ENCODE data around the gene SSX4B.
"Not testable (repeated sequence)": the region's sequence is repeated elsewhere in the genome, so short reads cannot be mapped to it uniquely, and the experiment has no call there.

SSX4B gene

DNA sequence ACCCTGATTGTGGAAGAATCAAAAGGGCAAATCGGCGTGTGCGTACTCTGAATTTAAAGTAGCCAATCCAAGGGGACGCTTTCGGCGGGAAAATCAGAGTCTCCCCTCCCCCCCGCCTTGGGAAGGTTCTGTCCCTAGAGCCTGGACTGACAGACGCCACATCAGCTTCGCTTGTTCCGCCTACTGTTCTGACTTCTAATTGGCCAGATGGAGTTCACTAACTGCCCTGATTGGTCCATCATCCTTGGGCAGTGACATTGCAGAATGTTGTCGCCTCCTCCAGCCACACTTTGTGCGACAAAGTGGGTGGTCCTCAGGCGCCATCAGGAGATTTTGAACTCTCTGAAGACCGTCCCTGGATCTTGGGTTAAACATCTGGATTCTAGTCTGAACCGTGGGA lies at the start of gene SSX4B:
Gene SSX4B (minus strand): TSS at position 101 of the 400 bp plus-strand sequence. CDS start 588 bp downstream, outside the sequence.
- not testable (repeated sequence) for DNase-seq

- DNase-seq = no peak
Measured at GRCh38 chrX:48460606-48461005, 48.8 kb upstream of the SSX4B start.

DNA sequence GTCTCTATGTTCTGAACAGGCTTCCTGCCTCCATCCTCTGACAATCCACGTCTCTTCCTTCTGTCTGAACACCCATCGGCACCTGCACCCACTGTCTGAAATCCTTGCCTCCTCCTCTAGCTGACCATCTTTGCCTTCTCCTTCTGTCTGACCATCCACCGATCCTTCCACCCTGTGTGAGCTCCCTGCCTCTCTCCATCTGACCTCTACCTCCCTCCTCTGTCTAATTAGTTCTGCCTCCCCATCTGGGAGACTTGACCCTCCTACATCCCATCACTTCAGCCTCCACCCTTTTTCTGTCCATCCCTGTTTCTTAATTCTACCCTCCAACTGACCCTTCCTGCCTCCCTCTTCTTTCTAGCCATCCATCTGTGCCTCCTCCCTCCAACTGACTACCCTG lies 48.3 kb upstream of the SSX4B start:
- no peak for DNase-seq

DNA sequence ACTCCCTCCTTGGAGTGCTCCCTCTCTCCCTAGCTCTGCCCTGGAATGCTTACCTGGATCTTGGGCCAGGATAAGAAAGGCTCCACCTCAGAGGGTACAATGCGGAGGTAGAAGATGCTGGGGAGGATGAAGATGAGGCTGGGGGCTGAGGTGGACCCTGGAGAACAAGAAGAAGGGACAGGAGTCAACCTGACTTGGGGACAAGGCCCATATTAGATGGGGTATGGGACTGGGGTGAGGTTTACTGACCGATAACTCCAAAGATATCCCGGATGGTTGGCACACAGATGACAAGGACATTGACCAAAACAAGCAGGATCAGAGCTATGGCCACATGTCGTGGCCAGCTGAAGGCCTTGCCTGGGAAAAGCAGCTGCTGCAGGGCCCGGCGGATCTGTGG lies 47.7 kb upstream of the SSX4B start:
- no peak for DNase-seq

DNA sequence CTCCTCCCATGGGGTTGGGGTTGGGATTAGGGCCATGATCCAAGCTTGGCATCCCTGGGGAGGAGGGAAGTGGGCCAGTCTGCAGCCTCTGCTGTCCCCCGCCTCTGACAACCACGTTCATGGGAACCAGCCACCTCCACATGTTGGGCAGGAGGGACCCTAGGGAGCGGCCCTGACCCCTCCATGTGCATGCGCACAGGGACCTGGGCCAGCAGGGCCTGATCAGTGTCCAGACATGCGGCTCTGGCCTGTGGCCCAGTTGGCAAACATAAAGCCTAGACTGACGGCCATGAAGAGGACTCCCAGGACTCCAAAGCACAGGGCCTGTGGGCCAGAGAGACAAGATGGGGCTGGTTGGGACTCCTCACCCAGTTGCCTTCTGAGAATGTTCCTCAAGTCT lies 47.0 kb upstream of the SSX4B start:
- DNase-seq = no peak

DNA sequence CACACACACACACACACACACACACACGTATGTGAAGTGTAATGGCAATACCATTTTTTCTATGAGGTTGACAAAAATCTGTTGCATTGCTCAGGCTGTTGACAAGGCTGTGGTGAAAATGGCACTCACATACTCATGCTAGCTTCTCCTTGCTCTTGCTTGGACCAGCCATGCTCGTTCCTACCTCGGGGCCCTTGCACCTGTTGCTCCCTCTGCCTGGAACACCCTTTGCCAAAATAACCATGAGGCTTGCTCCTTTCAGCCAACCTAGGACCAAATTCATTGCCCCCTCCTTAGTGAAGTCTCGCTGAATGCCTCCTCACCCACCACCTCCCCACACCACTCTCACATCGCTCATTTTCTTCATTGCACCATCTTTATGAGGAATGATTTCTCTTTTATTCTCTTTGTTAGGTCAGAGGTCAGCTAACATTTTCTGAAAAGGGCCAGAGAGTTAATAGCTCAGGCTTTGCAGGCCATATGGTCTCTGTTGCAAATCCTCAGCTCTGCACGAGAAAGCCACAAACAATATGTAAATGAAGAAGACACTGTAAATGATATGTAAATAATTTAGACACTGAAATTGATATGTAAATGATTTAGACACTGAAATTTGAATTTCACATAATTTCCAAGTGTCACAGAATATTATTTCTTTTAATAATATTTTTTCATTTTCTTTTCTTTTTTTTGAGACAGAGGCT lies 45.0 kb upstream of the SSX4B start:
- DNase-seq = no peak

- DNase-seq = no peak
Measured at GRCh38 chrX:48451708-48452107, 39.9 kb upstream of the SSX4B start.

GRCh38 chrX:48450076-48450475 lies 38.3 kb upstream of the SSX4B start:
- DNase-seq = no peak

- DNase-seq = not testable (repeated sequence)
Measured at GRCh38 chrX:48447201-48447600, 35.4 kb upstream of the SSX4B start.

DNA sequence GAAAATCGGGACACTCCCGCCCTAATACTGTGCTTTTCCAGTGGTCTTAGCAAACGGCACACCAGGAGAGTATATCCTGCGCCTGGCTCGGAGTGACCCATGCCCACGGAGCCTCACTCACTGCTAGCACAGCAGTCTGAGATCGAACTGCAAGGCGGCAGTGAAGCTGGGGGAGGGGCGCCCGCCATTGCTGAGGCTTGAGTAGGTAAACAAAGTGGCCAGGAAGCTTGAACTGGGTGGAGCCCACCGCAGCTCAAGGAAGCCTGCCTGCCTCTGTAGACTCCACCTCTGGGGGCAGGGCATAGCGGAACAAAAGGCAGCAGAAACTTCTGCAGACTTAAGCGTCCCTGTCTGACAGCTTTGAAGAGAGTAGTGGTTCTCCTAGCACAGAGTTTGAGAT lies 22.0 kb upstream of the SSX4B start:
- not testable (repeated sequence) for DNase-seq

DNA sequence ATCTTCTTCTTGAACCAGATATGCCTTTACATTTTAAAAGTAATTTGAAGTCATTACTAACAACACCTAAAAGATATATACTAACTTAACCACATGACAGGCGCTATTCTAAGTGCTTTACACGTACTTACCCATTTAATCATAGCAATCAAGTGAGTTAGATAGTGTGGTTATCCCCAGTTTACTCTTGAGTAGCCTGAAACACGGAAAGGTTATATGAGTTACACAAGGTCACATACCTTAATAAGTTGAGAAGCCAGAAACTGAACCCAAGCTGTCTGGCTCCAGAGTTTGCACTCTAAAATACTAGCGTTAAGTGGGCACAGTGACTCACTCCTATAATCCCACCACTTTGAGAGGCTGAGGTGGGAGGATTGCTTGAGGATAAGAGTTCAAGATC lies 18.4 kb upstream of the SSX4B start:
- DNase-seq = not testable (repeated sequence)

DNA sequence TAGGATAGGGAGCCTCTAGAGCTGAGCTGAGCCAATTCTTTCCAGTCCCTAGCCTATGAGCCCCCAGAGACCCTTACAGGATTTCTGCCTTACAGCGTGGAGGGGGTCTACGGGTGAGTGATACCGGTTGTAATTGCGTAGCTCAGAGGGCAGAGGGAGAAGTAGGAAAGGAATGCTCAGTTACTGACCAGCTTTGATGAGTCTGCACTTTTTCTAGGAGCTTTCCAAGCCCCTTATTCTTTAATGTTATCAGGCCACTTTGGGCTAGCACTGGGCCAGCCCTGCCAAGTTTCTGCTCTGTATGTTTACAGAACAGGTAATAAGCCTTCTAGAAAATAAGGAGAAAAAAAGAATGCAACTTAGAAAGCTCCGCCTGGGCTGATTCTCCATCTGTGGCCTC lies 17.8 kb upstream of the SSX4B start:
- DNase-seq = not testable (repeated sequence)

GRCh38 chrX:48427027-48427716 lies 15.4 kb upstream of the SSX4B start:
- DNase-seq = not testable (repeated sequence)

GRCh38 chrX:48397825-48398224 lies 13.9 kb downstream of the SSX4B start:
- not testable (repeated sequence) for DNase-seq

GRCh38 chrX:48396931-48397330 lies 14.8 kb downstream of the SSX4B start:
- DNase-seq = not testable (repeated sequence)

DNA sequence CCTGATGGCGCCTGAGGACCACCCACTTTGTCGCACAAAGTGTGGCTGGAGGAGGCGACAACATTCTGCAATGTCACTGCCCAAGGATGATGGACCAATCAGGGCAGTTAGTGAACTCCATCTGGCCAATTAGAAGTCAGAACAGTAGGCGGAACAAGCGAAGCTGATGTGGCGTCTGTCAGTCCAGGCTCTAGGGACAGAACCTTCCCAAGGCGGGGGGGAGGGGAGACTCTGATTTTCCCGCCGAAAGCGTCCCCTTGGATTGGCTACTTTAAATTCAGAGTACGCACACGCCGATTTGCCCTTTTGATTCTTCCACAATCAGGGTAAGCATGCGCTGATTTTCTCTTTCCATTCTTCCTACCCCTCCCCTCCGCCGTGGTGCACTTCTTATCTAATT lies 28.5 kb downstream of the SSX4B start, which contains the start of gene SSX4:
Gene SSX4 (plus strand): TSS at position 301 of the 400 bp plus-strand sequence. CDS start 515 bp downstream, outside the sequence.
- not testable (repeated sequence) for DNase-seq

GRCh38 chrX:48370408-48370807 lies 41.4 kb downstream of the SSX4B start:
- DNase-seq = not testable (repeated sequence)

- not testable (repeated sequence) for DNase-seq
Measured at GRCh38 chrX:48367717-48368408, 43.9 kb downstream of the SSX4B start.

- DNase-seq = not testable (repeated sequence)
Measured at GRCh38 chrX:48359281-48359680, 52.5 kb downstream of the SSX4B start.

DNA sequence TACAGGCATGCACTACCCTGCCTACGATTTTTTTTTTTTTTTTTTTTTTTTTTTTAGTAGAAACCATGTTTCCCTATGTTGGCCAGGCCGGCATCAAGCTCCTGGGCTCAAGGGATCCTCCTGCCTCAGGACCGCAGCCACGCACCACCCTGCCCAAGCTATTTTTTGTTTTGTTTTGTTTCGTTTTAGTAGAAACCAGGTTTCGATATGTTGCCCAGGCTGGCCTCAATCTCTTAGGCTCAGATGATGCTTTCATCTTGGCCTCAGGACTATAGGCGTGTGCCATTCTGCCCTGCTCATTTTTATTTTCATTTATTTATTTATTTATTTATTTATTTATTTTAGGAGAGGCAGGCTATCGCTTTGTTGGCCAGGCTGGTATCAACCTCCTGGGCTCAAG lies 54.1 kb downstream of the SSX4B start:
- DNase-seq = no peak

DNA sequence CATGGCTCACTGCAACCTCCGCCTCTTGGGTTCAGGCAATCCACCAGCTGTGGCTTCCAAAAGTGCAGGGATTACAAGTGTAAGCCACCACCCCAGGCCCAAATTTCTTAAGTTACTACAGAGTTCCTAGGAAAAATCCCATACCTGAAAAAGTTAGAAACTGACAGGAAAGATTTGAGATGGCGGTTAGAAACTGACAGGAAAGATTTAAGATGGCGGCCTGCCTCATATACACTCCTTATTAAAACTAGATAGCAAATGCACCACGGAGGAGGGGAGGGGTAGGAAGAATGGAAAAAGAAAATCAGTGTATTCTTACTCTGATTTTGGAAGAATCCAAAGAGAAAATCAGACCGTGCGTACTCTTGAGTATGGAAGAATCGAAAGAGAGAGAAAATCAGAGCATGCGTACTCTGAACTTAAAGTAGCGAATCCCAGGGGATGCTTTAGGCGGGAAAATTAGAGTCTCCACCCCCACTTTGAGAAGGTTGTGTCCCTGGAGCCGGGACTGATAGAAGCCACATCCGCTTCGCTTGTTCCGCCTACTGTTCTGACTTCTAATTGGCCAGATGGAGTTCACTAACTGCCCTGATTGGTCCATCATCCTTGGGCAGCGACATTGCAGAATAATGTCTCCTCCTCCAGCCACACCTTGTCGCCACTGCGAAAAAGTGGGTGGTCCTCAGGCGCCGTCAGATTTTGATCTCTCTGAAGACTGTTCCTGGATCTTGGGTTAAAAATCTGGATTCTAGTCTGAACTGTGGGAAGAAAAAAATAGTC lies 55.3 kb downstream of the SSX4B start, which contains the start of gene SSX3:
Gene SSX3 (minus strand): TSS at position 389 of the 780 bp plus-strand sequence. CDS start 1,454 bp downstream, outside the sequence.
- not testable (repeated sequence) for DNase-seq
